Endothelial cell of umbilical vein (primary cell): ENCODE measurements around the gene AP5B1. TPM values are rescaled to one million over a fixed set of nuclear protein-coding genes. Genes with fewer than 3 reads are reported as not detected.

Source experiments
- BruUV-seq: library from RNA; stranded (reverse); fragments of 400-500 nt; replicated peaks from 2 replicates; lab custom pipeline; 2021; lab: Mats Ljungman, UMichigan
- CTCF ChIA-PET: fragments of 300-600, 350-600 bp; sonication (Branson Sonifier 250); formaldehyde crosslinking; loops from one replicate; lab custom pipeline; 2021; ENCODE audit warnings: antibody characterized with exemption, inconsistent platforms; lab: Charles Lee
- POLR2A ChIA-PET: fragments of 300-600, 350-600 bp; sonication (Branson Sonifier 250); formaldehyde crosslinking; loops from one replicate; lab custom pipeline; 2021; ENCODE audit warnings: antibody characterized with exemption, inconsistent platforms; lab: Charles Lee
- DNase-seq: peaks from one replicate; pipeline ENCODE4 v3.0.0-alpha.2; 2011; ENCODE audit warnings: low read depth, low spot score
- FAIRE-seq: peaks from 2 replicates; lab custom pipeline; 2011; peaks lifted over from hg19 to GRCh38; lab: Jason Lieb, UNC
- H2AFZ ChIP-seq: 2 replicates; pipeline ENCODE4 v1.6.0; 2012; ENCODE audit warnings: low read depth, low read length, control low read depth, inconsistent platforms
- H3K27ac ChIP-seq: 2 replicates; pipeline ENCODE4 v1.5.1; 2011; ENCODE audit warnings: low read depth, mild to moderate bottlenecking, control low read depth, low read length, moderate library complexity; ENCODE audit not compliant: insufficient read depth
- H3K27me3 ChIP-seq, 2 experiments: 2 replicates each; pipeline versions ENCODE4 v1.6.0 to v1.6.1; 2011; ENCODE audit warnings: low read length in 2 of 2, mixed read lengths in 1 of 2; ENCODE audit not compliant: control insufficient read depth in 2 of 2, insufficient read depth in 2 of 2
- H3K36me3 ChIP-seq, 2 experiments: 2 replicates in 1 of 2; 3 replicates in 1 of 2; pipeline ENCODE4 v1.5.1; 2011; ENCODE audit warnings: low read length in 2 of 2, mild to moderate bottlenecking in 1 of 2, moderate library complexity in 1 of 2; ENCODE audit not compliant: control insufficient read depth in 2 of 2, insufficient read depth in 2 of 2; ENCODE audit errors: extremely low read depth in 1 of 2
- H3K4me1 ChIP-seq: 3 replicates; pipeline ENCODE4 v1.5.1; 2011; ENCODE audit warnings: mild to moderate bottlenecking, low read length; ENCODE audit not compliant: control insufficient read depth, insufficient read depth; ENCODE audit errors: extremely low read depth
- H3K4me2 ChIP-seq: 2 replicates; pipeline ENCODE4 v1.6.1; 2011; ENCODE audit warnings: low read length, control low read depth, mixed read lengths; ENCODE audit not compliant: insufficient read depth
- H3K4me3 ChIP-seq, 3 experiments: fragments of 200-600 bp in 1 of 3; sonication (generic), shearing (Covaris generic) in 1 of 3; replicated peaks in 1 of 3; 2 replicates each; pipeline ENCODE4 v1.5.1; 2011 to 2016; ENCODE audit warnings: control low read depth in 3 of 3, low read length in 3 of 3, mild to moderate bottlenecking in 2 of 3, inconsistent platforms in 1 of 3, low read depth in 1 of 3, moderate library complexity in 1 of 3; ENCODE audit not compliant: insufficient read depth in 1 of 3
- H3K79me2 ChIP-seq: 2 replicates; pipeline ENCODE4 v1.6.0; 2012; ENCODE audit warnings: low read length, inconsistent platforms; ENCODE audit not compliant: control insufficient read depth, insufficient read depth
- H3K9ac ChIP-seq: replicated peaks from 2 replicates; pipeline ENCODE3; 2011; ENCODE audit warnings: low read length, control low read depth; ENCODE audit not compliant: insufficient read depth; ENCODE audit errors: extremely low read depth
- H3K9me1 ChIP-seq: replicated peaks from 3 replicates; pipeline ENCODE4 v1.6.0; 2011; ENCODE audit warnings: mild to moderate bottlenecking, low read length; ENCODE audit not compliant: control insufficient read depth, insufficient read depth; ENCODE audit errors: extremely low read depth
- H3K9me3 ChIP-seq: replicated peaks from 2 replicates; pipeline ENCODE4 v1.5.1; 2012; ENCODE audit warnings: low read length, inconsistent platforms; ENCODE audit not compliant: control insufficient read depth, insufficient read depth
- H4K20me1 ChIP-seq: replicated peaks from 2 replicates; pipeline ENCODE3; 2011; ENCODE audit warnings: mild to moderate bottlenecking, low read length; ENCODE audit not compliant: control insufficient read depth, insufficient read depth; ENCODE audit errors: extremely low read depth
- CTCF ChIP-seq, 2 donors: IDR thresholded peaks; 1 replicate in 1 of 2; 2 replicates in 1 of 2; pipeline ENCODE4 v1.5.1; 2011; ENCODE audit warnings: low read length in 2 of 2, mild to moderate bottlenecking in 2 of 2, moderate library complexity in 2 of 2, control low read depth in 1 of 2, inconsistent platforms in 1 of 2, low read depth in 1 of 2; ENCODE audit not compliant: insufficient read depth in 1 of 2; ENCODE audit errors: extremely low read depth in 1 of 2
- EZH2 ChIP-seq: IDR thresholded peaks from 2 replicates; pipeline ENCODE4 v1.6.1; 2012; ENCODE audit warnings: borderline replicate concordance, low read depth, mild to moderate bottlenecking, moderate library complexity, low read length, inconsistent platforms; ENCODE audit not compliant: severe bottlenecking
- FOS ChIP-seq: IDR thresholded peaks from 2 replicates; pipeline ENCODE4 v1.6.1; 2011; ENCODE audit warnings: mild to moderate bottlenecking, low read length, moderate library complexity, borderline replicate concordance; ENCODE audit not compliant: insufficient read depth
- GATA2 ChIP-seq: IDR thresholded peaks from 2 replicates; pipeline ENCODE4 v1.7.0; 2011; ENCODE audit warnings: low read depth, mild to moderate bottlenecking, moderate library complexity, mixed read lengths, low read length; ENCODE audit not compliant: insufficient read length, insufficient read depth
- JUN ChIP-seq: IDR thresholded peaks from 2 replicates; pipeline ENCODE4 v1.6.1; 2011; ENCODE audit warnings: borderline replicate concordance, low read depth; ENCODE audit not compliant: insufficient read length, insufficient read depth
- MAX ChIP-seq: IDR thresholded peaks from 2 replicates; pipeline ENCODE4 v1.6.1; 2011; ENCODE audit not compliant: insufficient read depth, insufficient read length
- MYC ChIP-seq: IDR thresholded peaks from one replicate; pipeline ENCODE4 v1.6.1; 2011; ENCODE audit warnings: mild to moderate bottlenecking, low read depth, low read length
- POLR2A ChIP-seq: IDR thresholded peaks from 2 replicates; pipeline ENCODE4 v1.6.1; 2012; ENCODE audit warnings: low read depth, mild to moderate bottlenecking, control low read depth, low read length
- POLR2AphosphoS5 ChIP-seq: IDR thresholded peaks from 2 replicates; pipeline ENCODE4 v1.6.1; 2012; ENCODE audit warnings: low read depth, mild to moderate bottlenecking, control low read depth, low read length, moderate library complexity; ENCODE audit not compliant: insufficient read depth
- dilution Hi-C: fragments of 300-500 bp; cut with MboI; formaldehyde crosslinking; loops from one replicate; pipeline ENCODE4 v1.15.0; 2019; ENCODE audit warnings: low sequenced_read_pairs; ENCODE audit not compliant: extremely low pct_ligation_motif_present
- intact Hi-C: fragments of 100-400 bp; cut with micrococcal nuclease; formaldehyde crosslinking; loops from one replicate; pipeline ENCODE4 v1.10.0; 2022
- polyA plus RNA-seq, 4 experiments: library from polyadenylated mRNA; depleted of rRNA in 3 of 4; stranded (reverse) in 3 of 4; unstranded in 1 of 4; fragments of >200 nt; gene quantifications; 2 replicates each; pipeline versions ENCODE4 v1.2.1 to v1.2.3, GENCODE V29; 2011 to 2012; ENCODE audit warnings: missing spikeins in 1 of 4
- total RNA-seq: library from RNA; stranded (reverse); gene quantifications from 2 replicates; pipeline ENCODE4 v1.2.3, GENCODE V29; 2021

AP5B1 gene
- total and polyA plus RNA-seq, 2 donors (not counting 3 experiments of a cell fraction or from before 2014, with no cell fraction given) = 9.2 to 15.3 TPM

GRCh38 chr11:65791719-65792213, 11.0 kb upstream of the AP5B1 start:
- Histone ChIP-seq H3K9ac (no peak overlapping the region), H3K27me3 (peaks cover 25 to 26% of the 10 kb centered on the region in 2 experiments), H3K79me2 (no peaks in the 10 kb centered on the region), H3K9me3 (no peaks in the 10 kb centered on the region), H3K4me3 (no peak overlapping the region), H3K4me1 (no peaks in the 10 kb centered on the region), H3K9me1 (no peaks in the 10 kb centered on the region), H3K4me2 (no peak overlapping the region), H3K36me3 (no peaks in the 10 kb centered on the region), H3K27ac (no peak overlapping the region), H4K20me1 (no peaks in the 10 kb centered on the region), H2AFZ (no peak overlapping the region)
- ChIA-PET CTCF (interaction anchor here (1.8 to 6.2 kb wide), 2 partner anchors 11 to 22 kb away, joined by 4 to 71 read pairs; partner anchors contain the start of gene AP5B1), POLR2A (no interaction called here)
- intact Hi-C loops = no loop called here
- dilution Hi-C loops = no loop called here
- TF ChIP-seq FOS (no peak), JUN (no peak), GATA2 (no peak), MYC (no peak), MAX (no peak), EZH2 (no peak), CTCF (IDR thresholded peaks at IDR 0.05; ENCODE audit: extremely low read depth in 1 of 2, insufficient read depth in 1 of 2, low read depth in 1 of 2, low read length in 2 of 2) (no peak), POLR2A (no peak), POLR2AphosphoS5 (no peak)
- no peak for DNase-seq
- no peak for FAIRE-seq
- no TSS peak for BruUV-seq
